Measurements from ENCODE around the gene PODNL1. TPM values are rescaled to one million over a fixed set of nuclear protein-coding genes. Genes with fewer than 3 reads are reported as not detected.

The PODNL1 gene
- total RNA-seq, 1 donor from 2014 or later = 5.2 TPM

- no peak for DNase-seq (ENCODE audit: extremely low spot score in 2 of 2)
- TF ChIP-seq CTCF (IDR thresholded peaks at IDR 0.05) (no peak), POLR2AphosphoS5 (IDR thresholded peaks at IDR 0.05; ENCODE audit: insufficient read depth in 1 of 2, low read depth in 1 of 2) (no peak), POLR2A (IDR thresholded peaks at IDR 0.05) (no peak)
- H3K36me3 ChIP-seq = peaks cover 0 to 7% of the 10 kb centered on the region in 2 donors
- intact Hi-C loops (cut with DNase I) = no loop called here
- H3K27me3 ChIP-seq = no peaks in the 10 kb centered on the region
- peaks cover 8% of the 10 kb centered on the region for H3K4me1 ChIP-seq
- no peak overlapping the region for H3K27ac ChIP-seq
- H3K4me3 ChIP-seq = no peak overlapping the region
- H3K9me3 ChIP-seq = no peaks in the 10 kb centered on the region
These were observed 46.9 kb upstream of the PODNL1 start for GRCh38 chr19:13984875-13985741.

GRCh38 chr19:13984186-13984585 is 46.0 kb upstream of the PODNL1 start:
- intact Hi-C loops (cut with DNase I) = no loop called here
- TF ChIP-seq CTCF (IDR thresholded peaks at IDR 0.05) (no peak), POLR2AphosphoS5 (IDR thresholded peaks at IDR 0.05; ENCODE audit: insufficient read depth in 1 of 2, low read depth in 1 of 2) (no peak), POLR2A (IDR thresholded peaks at IDR 0.05) (no peak)
- Histone ChIP-seq H3K27me3 (no peaks in the 10 kb centered on the region), H3K36me3 (peaks cover 0 to 7% of the 10 kb centered on the region in 2 donors), H3K9me3 (no peaks in the 10 kb centered on the region), H3K4me3 (no peak overlapping the region), H3K27ac (no peak overlapping the region), H3K4me1 (peaks cover 15% of the 10 kb centered on the region)
- no peak for DNase-seq (ENCODE audit: extremely low spot score in 2 of 2)

- Histone ChIP-seq H3K4me1 (peaks cover 20% of the 10 kb centered on the region), H3K27ac (no peak overlapping the region), H3K27me3 (no peaks in the 10 kb centered on the region)
These were observed 45.1 kb upstream of the PODNL1 start for GRCh38 chr19:13983213-13983889.

GRCh38 chr19:13982773-13983172 is 44.6 kb upstream of the PODNL1 start:
- Histone ChIP-seq H3K36me3 (peaks cover 0 to 7% of the 10 kb centered on the region in 2 donors), H3K4me3 (no peak overlapping the region), H3K27ac (no peak overlapping the region), H3K27me3 (no peaks in the 10 kb centered on the region), H3K9me3 (no peaks in the 10 kb centered on the region), H3K4me1 (peaks cover 26% of the 10 kb centered on the region)
- TF ChIP-seq POLR2A (IDR thresholded peaks at IDR 0.05) (no peak), CTCF (IDR thresholded peaks at IDR 0.05) (no peak)
- intact Hi-C loops (cut with DNase I) = no loop called here
- DNase-seq (ENCODE audit: extremely low spot score in 2 of 2) = no peak

More at GRCh38 chr19:13983213-13983889, 45.1 kb upstream of the PODNL1 start:
- intact Hi-C loops (cut with DNase I) = no loop called here
- no peak for TF ChIP-seq CTCF (IDR thresholded peaks at IDR 0.05)
- no peak for TF ChIP-seq POLR2A (IDR thresholded peaks at IDR 0.05)
- no peak for TF ChIP-seq POLR2AphosphoS5 (IDR thresholded peaks at IDR 0.05; ENCODE audit: insufficient read depth in 1 of 2, low read depth in 1 of 2)
- Histone ChIP-seq H3K9me3 (no peaks in the 10 kb centered on the region), H3K36me3 (peaks cover 0 to 7% of the 10 kb centered on the region in 2 donors), H3K4me3 (no peak overlapping the region)
- no peak for DNase-seq (ENCODE audit: extremely low spot score in 2 of 2)
